ENCODE measurements around the gene UBE3C.

The UBE3C gene

GRCh38 chr7:157211690-157212089, 73.0 kb downstream of the UBE3C start:
- Histone ChIP-seq H4K91ac (ENCODE audit: low read depth, low read length) (no peak overlapping the region), H2AK5ac (ENCODE audit: low read length) (no peak overlapping the region), H3K18ac (ENCODE audit: low read length) (no peak overlapping the region), H3K14ac (ENCODE audit: low read length) (no peak overlapping the region), H3K27ac (ENCODE audit: low read depth, low read length) (no peak overlapping the region), H2AFZ (ENCODE audit: insufficient read depth, low read length, poor library complexity) (no peak overlapping the region), H3K4ac (ENCODE audit: low read depth, low read length) (no peak overlapping the region), H2BK120ac (ENCODE audit: insufficient read depth, low read length, poor library complexity) (no peak overlapping the region), H3K4me1 (ENCODE audit: control insufficient read depth in 1 of 2, insufficient read depth in 2 of 2, low read length in 2 of 2) (no peaks in the 10 kb centered on the region), H3K79me1 (ENCODE audit: low read length) (no peaks in the 10 kb centered on the region), H3K23ac (ENCODE audit: low read length) (no peak overlapping the region), H3K27me3 (ENCODE audit: insufficient read depth, low read length) (no peaks in the 10 kb centered on the region), H3K4me2 (ENCODE audit: low read length) (no peak overlapping the region), H3K36me3 (ENCODE audit: control insufficient read depth in 1 of 2, insufficient read depth in 2 of 2, low read length in 2 of 2) (peaks cover 10 to 17% of the 10 kb centered on the region in 2 experiments), H3K79me2 (ENCODE audit: control insufficient read depth, insufficient read depth, low read length, poor library complexity) (no peaks in the 10 kb centered on the region), H4K8ac (ENCODE audit: low read depth, low read length) (no peak overlapping the region), H4K12ac (ENCODE audit: low read depth, low read length) (no peak overlapping the region), H3K9me3 (ENCODE audit: insufficient read depth, low read depth, low read length) (no peaks in the 10 kb centered on the region), H3K9ac (ENCODE audit: low read length) (no peak overlapping the region), H3K4me3 (ENCODE audit: low read depth, low read length) (no peak overlapping the region), H2BK12ac (ENCODE audit: low read length) (no peak overlapping the region), H2BK5ac (ENCODE audit: low read depth, low read length, poor library complexity) (no peak overlapping the region)
- DNase-seq: no peak
- no CpG with 5 or more reads among the region's 5 CpGs for WGBS (ENCODE audit: extremely low coverage, insufficient coverage, insufficient read length)

- no peak overlapping the region for H3K14ac ChIP-seq (ENCODE audit: low read length)
- no peak overlapping the region for H3K9ac ChIP-seq (ENCODE audit: low read length)
- H4K91ac ChIP-seq (ENCODE audit: low read depth, low read length): no peak overlapping the region
- no peaks in the 10 kb centered on the region for H3K4me1 ChIP-seq (ENCODE audit: control insufficient read depth in 1 of 2, insufficient read depth in 2 of 2, low read length in 2 of 2)
- DNase-seq: no peak
- WGBS (ENCODE audit: extremely low coverage, insufficient coverage, insufficient read length): no CpG with 5 or more reads among the region's 5 CpGs
- H3K4me3 ChIP-seq (ENCODE audit: low read depth, low read length): no peak overlapping the region
- H3K79me2 ChIP-seq (ENCODE audit: control insufficient read depth, insufficient read depth, low read length, poor library complexity): no peaks in the 10 kb centered on the region
- H4K12ac ChIP-seq (ENCODE audit: low read depth, low read length): no peak overlapping the region
- no peaks in the 10 kb centered on the region for H3K27me3 ChIP-seq (ENCODE audit: insufficient read depth, low read length)
- no peak overlapping the region for H2AK5ac ChIP-seq (ENCODE audit: low read length)
- no peak overlapping the region for H3K18ac ChIP-seq (ENCODE audit: low read length)
- H3K9me3 ChIP-seq (ENCODE audit: insufficient read depth, low read depth, low read length): no peaks in the 10 kb centered on the region
- H2BK5ac ChIP-seq (ENCODE audit: low read depth, low read length, poor library complexity): no peak overlapping the region
- no peak overlapping the region for H3K27ac ChIP-seq (ENCODE audit: low read depth, low read length)
- no peak overlapping the region for H2BK12ac ChIP-seq (ENCODE audit: low read length)
- no peak overlapping the region for H2AFZ ChIP-seq (ENCODE audit: insufficient read depth, low read length, poor library complexity)
- no peak overlapping the region for H2BK120ac ChIP-seq (ENCODE audit: insufficient read depth, low read length, poor library complexity)
- no peak overlapping the region for H3K4ac ChIP-seq (ENCODE audit: low read depth, low read length)
- H3K79me1 ChIP-seq (ENCODE audit: low read length): no peaks in the 10 kb centered on the region
- peaks cover 34 to 47% of the 10 kb centered on the region in 2 experiments for H3K36me3 ChIP-seq (ENCODE audit: control insufficient read depth in 1 of 2, insufficient read depth in 2 of 2, low read length in 2 of 2)
- H3K4me2 ChIP-seq (ENCODE audit: low read length): no peak overlapping the region
- H4K8ac ChIP-seq (ENCODE audit: low read depth, low read length): no peak overlapping the region
- no peak overlapping the region for H3K23ac ChIP-seq (ENCODE audit: low read length)
These were observed 80.4 kb downstream of the UBE3C start for GRCh38 chr7:157219154-157219553.

- Histone ChIP-seq H3K4ac (ENCODE audit: low read depth, low read length) (no peak overlapping the region), H3K4me1 (ENCODE audit: control insufficient read depth in 1 of 2, insufficient read depth in 2 of 2, low read length in 2 of 2) (no peaks in the 10 kb centered on the region), H2AK5ac (ENCODE audit: low read length) (no peak overlapping the region), H2AFZ (ENCODE audit: insufficient read depth, low read length, poor library complexity) (no peak overlapping the region), H3K79me1 (ENCODE audit: low read length) (no peaks in the 10 kb centered on the region), H3K9ac (ENCODE audit: low read length) (no peak overlapping the region), H3K9me3 (ENCODE audit: insufficient read depth, low read depth, low read length) (no peaks in the 10 kb centered on the region), H2BK12ac (ENCODE audit: low read length) (no peak overlapping the region), H2BK5ac (ENCODE audit: low read depth, low read length, poor library complexity) (no peak overlapping the region), H3K36me3 (ENCODE audit: control insufficient read depth in 1 of 2, insufficient read depth in 2 of 2, low read length in 2 of 2) (peaks cover 38 to 53% of the 10 kb centered on the region in 2 experiments), H3K27ac (ENCODE audit: low read depth, low read length) (no peak overlapping the region), H4K91ac (ENCODE audit: low read depth, low read length) (no peak overlapping the region), H4K12ac (ENCODE audit: low read depth, low read length) (no peak overlapping the region), H3K4me2 (ENCODE audit: low read length) (no peak overlapping the region), H2BK120ac (ENCODE audit: insufficient read depth, low read length, poor library complexity) (no peak overlapping the region), H3K18ac (ENCODE audit: low read length) (no peak overlapping the region), H3K27me3 (ENCODE audit: insufficient read depth, low read length) (no peaks in the 10 kb centered on the region), H3K14ac (ENCODE audit: low read length) (no peak overlapping the region), H3K4me3 (ENCODE audit: low read depth, low read length) (no peak overlapping the region), H3K23ac (ENCODE audit: low read length) (no peak overlapping the region), H4K8ac (ENCODE audit: low read depth, low read length) (no peak overlapping the region), H3K79me2 (ENCODE audit: control insufficient read depth, insufficient read depth, low read length, poor library complexity) (no peaks in the 10 kb centered on the region)
- DNase-seq: no peak
- WGBS (ENCODE audit: extremely low coverage, insufficient coverage, insufficient read length): no CpG with 5 or more reads among the region's 8 CpGs
These were observed 82.3 kb downstream of the UBE3C start for GRCh38 chr7:157220916-157221569.

- Histone ChIP-seq H2AFZ (ENCODE audit: insufficient read depth, low read length, poor library complexity) (no peak overlapping the region), H4K91ac (ENCODE audit: low read depth, low read length) (no peak overlapping the region), H2AK5ac (ENCODE audit: low read length) (no peak overlapping the region), H4K8ac (ENCODE audit: low read depth, low read length) (no peak overlapping the region), H4K12ac (ENCODE audit: low read depth, low read length) (no peak overlapping the region), H3K14ac (ENCODE audit: low read length) (no peak overlapping the region), H3K4me2 (ENCODE audit: low read length) (no peak overlapping the region), H3K79me1 (ENCODE audit: low read length) (no peaks in the 10 kb centered on the region), H3K4ac (ENCODE audit: low read depth, low read length) (no peak overlapping the region), H3K79me2 (ENCODE audit: control insufficient read depth, insufficient read depth, low read length, poor library complexity) (no peaks in the 10 kb centered on the region), H3K23ac (ENCODE audit: low read length) (no peak overlapping the region), H3K9ac (ENCODE audit: low read length) (no peak overlapping the region), H2BK120ac (ENCODE audit: insufficient read depth, low read length, poor library complexity) (no peak overlapping the region), H3K9me3 (ENCODE audit: insufficient read depth, low read depth, low read length) (no peaks in the 10 kb centered on the region), H3K36me3 (ENCODE audit: control insufficient read depth in 1 of 2, insufficient read depth in 2 of 2, low read length in 2 of 2) (peaks cover 36 to 51% of the 10 kb centered on the region in 2 experiments), H3K4me1 (ENCODE audit: control insufficient read depth in 1 of 2, insufficient read depth in 2 of 2, low read length in 2 of 2) (no peaks in the 10 kb centered on the region), H3K18ac (ENCODE audit: low read length) (no peak overlapping the region), H3K4me3 (ENCODE audit: low read depth, low read length) (no peak overlapping the region), H2BK12ac (ENCODE audit: low read length) (no peak overlapping the region), H3K27ac (ENCODE audit: low read depth, low read length) (no peak overlapping the region), H3K27me3 (ENCODE audit: insufficient read depth, low read length) (no peaks in the 10 kb centered on the region), H2BK5ac (ENCODE audit: low read depth, low read length, poor library complexity) (no peak overlapping the region)
- DNase-seq: no peak
- no CpG with 5 or more reads among the region's 10 CpGs for WGBS (ENCODE audit: extremely low coverage, insufficient coverage, insufficient read length)
These were observed 84.0 kb downstream of the UBE3C start for GRCh38 chr7:157222687-157223086.
